GM19324 (cell line): ENCODE data around the gene SLC32A1.
A peak's percentile ranks its signal among the peaks of the same experiment; 100 is the strongest.

Experiments used
- ATAC-seq: cut with Tn5 transposase; IDR thresholded peaks from one replicate; pipeline ENCODE4 v1.9.1; 2021; ENCODE audit warnings: mild to moderate bottlenecking, moderate library complexity; ENCODE audit not compliant: unreplicated experiment, low FRiP score

Gene SLC32A1

DNA sequence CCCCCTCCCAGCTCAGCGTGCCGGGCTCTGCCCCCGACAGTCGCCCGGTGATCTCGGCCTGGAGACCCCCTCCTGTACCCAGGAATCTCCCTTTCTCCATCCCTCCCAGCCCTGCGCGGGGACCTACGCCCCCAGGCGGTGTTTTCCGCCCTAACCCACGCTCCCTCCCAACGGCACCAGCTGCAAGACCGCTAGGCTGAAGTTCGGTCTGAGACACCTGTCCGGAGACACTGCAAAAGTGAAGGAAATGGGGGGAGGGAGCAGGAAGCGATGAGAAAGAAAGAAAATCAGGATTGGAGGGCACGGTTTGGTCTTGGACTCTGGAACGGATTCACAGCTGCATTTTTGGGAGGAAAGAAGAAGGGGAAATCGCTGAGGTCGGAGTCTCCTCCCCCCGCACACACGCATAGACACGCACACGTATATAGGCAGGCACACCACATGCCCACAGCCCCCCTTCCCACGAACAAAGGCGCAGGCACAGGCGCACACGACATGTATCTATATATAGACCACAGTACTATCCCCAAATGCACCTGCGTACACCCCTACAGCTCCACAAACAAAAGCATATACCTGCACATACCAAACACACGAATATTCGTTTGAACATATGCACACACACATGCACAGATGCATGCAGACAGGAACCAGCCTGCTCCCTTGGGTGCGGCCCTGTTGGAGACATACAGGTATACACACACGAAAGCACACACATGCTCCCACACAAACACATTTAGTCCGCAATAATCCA is 1.0 kb downstream of the SLC32A1 start:
- ATAC-seq = no peak

- no peak for ATAC-seq
These were observed 1.9 kb downstream of the SLC32A1 start for GRCh38 chr20:38725931-38726803.

DNA sequence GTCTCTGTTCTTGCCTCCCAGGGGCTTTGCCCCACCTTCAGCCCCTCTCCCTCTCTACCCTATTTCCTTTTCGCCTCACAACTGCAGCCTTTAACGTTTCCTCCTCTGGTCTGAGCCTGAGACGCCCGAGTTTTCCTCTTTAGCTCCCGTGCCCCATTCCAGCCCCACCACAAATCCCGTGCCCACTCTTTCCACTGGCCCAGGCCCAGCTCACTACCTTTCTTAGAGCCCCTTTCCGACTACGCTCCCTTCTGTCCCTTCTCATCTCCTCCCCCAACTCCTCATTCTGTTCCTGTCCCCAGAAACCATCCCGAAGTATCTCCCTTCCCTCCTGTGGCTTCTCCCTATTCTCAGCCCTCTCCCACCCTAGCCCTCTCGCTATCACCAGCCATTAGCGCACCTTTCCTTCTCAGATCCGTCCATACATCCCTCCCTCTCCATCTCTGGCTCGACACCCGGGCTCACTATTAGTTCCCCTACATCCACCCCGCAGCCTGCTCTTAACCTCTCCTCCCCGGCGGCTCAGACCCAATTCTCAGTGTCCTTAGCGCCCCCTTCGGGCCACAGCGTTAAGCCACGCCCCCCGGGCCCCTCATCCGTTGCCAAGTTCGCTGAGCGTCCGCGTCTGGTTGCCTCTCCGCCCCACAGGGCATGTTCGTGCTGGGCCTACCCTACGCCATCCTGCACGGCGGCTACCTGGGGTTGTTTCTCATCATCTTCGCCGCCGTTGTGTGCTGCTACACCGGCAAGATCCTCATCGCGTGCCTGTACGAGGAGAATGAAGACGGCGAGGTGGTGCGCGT is 2.7 kb downstream of the SLC32A1 start:
- ATAC-seq = no peak

DNA sequence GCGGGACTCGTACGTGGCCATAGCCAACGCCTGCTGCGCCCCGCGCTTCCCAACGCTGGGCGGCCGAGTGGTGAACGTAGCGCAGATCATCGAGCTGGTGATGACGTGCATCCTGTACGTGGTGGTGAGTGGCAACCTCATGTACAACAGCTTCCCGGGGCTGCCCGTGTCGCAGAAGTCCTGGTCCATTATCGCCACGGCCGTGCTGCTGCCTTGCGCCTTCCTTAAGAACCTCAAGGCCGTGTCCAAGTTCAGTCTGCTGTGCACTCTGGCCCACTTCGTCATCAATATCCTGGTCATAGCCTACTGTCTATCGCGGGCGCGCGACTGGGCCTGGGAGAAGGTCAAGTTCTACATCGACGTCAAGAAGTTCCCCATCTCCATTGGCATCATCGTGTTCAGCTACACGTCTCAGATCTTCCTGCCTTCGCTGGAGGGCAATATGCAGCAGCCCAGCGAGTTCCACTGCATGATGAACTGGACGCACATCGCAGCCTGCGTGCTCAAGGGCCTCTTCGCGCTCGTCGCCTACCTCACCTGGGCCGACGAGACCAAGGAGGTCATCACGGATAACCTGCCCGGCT is 3.4 kb downstream of the SLC32A1 start:
- no peak for ATAC-seq

DNA sequence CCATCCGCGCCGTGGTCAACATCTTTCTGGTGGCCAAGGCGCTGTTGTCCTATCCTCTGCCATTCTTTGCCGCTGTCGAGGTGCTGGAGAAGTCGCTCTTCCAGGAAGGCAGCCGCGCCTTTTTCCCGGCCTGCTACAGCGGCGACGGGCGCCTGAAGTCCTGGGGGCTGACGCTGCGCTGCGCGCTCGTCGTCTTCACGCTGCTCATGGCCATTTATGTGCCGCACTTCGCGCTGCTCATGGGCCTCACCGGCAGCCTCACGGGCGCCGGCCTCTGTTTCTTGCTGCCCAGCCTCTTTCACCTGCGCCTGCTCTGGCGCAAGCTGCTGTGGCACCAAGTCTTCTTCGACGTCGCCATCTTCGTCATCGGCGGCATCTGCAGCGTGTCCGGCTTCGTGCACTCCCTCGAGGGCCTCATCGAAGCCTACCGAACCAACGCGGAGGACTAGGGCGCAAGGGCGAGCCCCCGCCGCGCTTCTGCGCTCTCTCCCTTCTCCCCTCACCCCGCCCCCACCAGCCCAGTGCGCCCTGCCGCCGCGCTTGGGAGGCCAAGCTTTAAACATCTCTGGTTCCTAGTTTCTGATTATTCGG is 4.0 kb downstream of the SLC32A1 start:
- ATAC-seq = no peak

- no peak for ATAC-seq
These were observed 4.8 kb downstream of the SLC32A1 start for GRCh38 chr20:38728911-38729642.

DNA sequence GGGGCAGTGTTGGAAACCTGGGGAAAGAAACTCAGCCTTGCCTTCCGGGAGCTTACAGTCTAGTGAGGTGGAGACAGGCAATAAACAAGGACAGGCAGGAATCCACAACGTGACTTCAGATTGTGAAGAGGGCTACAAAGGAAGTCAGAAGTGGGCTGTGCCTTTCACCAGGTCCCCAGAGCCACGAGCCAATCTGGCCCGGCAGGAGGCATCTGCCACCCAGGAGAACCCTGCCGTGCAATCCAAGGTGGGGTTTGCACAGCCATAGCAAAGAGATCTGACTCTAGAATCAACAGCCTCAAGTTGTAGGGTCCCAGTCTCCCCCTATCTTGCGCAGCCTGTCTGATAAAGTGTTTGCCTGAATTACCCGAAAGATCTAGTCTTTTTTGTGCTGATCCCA is 5.5 kb downstream of the SLC32A1 start:
- no peak for ATAC-seq

GRCh38 chr20:38730167-38730988 is 6.1 kb downstream of the SLC32A1 start:
- no peak for ATAC-seq

DNA sequence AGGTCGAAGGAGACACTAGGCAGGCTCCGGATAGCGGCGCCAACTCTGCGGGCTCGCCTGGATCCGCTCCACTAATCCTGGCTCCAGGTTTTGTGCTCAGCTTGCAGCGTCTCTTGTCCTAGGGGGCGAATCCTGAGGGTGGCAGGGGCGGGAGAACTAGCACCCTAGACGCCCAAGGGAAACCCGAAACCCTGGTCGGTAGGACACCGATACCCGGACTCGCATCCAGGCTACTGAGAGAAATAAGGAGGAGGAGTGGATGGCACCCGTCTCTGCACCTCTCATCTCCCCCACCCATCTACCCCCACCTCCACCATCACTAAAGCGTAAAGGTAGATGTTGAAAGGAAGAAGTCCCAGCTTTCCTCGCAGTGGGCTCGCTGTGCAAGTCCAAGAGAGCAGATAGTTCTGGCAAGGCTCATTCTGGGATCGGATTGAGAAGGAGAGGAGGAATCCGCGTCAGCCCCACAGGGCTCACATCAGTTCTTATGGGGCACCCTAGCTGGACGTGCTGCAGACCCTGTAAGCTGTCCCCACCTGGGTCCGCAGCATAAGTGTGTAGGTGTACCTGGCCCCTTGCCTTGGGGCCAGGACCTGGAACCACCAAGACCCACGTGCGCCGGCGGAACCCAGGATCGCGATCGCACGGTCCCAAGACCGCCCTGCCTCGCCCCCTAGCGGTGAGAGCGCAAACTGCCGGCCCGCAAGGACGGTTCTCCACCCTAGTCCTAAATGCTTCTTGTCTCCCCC is 6.9 kb downstream of the SLC32A1 start:
- ATAC-seq = no peak

GRCh38 chr20:38731738-38732113 is 7.4 kb downstream of the SLC32A1 start:
- no peak for ATAC-seq

DNA sequence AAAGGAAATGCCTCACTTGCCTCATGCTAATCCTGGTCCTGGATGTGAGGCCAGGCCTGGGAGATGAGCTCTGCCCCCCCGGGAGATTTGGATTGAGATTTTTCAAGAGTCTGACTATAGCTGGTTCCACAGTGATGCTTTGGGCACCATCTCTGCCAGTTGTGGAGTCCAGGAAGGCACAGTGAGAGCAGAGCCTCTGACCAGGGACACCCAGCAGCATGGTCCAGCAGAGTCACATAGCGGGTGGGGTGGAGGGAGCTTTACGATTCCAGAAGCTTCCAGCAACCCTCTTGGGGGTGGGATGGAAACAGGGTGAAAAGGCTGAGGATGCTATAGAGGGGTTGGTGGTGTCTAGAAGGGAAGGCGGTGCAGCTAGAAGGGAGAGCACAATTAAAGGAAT is 8.7 kb downstream of the SLC32A1 start:
- no peak for ATAC-seq

DNA sequence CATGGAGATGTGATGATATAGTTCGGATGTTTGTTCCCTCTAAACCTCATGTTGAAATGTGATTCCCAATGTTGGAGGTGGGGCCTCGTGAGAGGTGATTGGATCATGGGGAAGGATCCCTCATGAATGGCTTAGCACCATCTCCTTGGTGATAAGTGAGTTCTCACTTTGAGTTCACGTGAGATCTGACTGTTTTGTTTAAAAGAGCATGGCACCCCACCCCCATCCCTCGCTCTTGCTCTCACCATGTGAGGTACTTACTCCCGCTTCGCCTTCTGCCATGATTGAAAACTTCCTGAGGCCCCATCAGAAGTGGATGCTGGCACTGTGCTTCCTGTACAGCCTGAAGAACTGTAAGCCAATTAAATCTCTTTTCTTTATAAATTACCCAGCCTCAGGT is 10.9 kb downstream of the SLC32A1 start:
- no peak for ATAC-seq

GRCh38 chr20:38737887-38738286 is 13.6 kb downstream of the SLC32A1 start:
- ATAC-seq = no peak

- no peak for ATAC-seq
These were observed 21.5 kb downstream of the SLC32A1 start for GRCh38 chr20:38745757-38746156.

DNA sequence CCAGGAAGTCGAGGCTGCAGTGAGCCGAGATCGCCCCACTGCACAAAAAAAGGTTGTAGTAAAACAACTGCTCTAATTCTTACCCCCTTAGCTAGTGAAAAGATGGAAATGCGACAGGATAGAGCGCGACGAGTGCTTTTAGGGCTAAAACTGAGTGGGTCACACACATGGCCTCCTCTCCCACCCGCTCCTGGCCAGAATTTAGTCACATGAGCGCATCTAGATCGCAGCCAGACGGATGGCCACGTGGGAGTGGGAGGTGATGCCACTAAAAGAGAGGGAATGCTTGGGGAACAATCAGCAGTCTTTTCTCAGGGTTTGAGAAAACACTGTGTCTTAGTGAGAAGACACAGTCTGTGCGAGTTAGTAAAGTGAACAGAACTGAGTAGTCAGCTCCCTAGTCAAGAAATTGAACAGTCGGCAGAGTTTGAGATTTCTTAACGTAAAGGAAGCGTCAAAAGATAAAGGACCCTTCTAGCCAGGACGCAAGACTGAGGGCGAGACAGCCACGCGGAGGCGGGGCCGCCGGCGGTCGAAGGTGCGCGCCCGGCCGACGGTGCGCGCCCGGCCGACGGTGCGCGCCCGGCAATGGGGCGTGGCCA is 23.3 kb downstream of the SLC32A1 start:
- ATAC-seq = no peak

- peak; percentile 89 for ATAC-seq
These were observed 24.0 kb downstream of the SLC32A1 start, which contains the start of gene ACTR5 for GRCh38 chr20:38748097-38748860. Gene ACTR5 (plus strand): TSS chr20:38748460. CDS start chr20:38748479, 19 bp downstream.

DNA sequence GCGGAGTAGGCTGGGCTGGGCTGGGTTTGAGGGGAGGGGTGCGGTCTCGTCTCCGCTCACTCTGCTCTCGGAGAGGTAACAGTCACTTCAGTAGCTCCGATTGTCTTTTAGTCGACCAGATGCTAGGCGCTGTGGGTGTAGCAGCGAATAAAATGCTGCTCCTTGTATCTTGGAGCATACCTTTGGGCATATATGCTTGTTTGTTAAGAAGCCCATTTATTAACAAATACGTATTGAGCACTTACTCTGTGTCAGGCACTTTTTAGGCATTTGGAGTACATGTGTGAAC is 24.5 kb downstream of the SLC32A1 start:
- no peak for ATAC-seq
